PC-3 (cell line): ENCODE results near the gene OLFM2.

Experiments used
- CTCF ChIP-seq: fragments of 300-600 bp; sonication (generic); conservative IDR thresholded peaks from 2 replicates; pipeline ENCODE4 v1.5.1; 2017; ENCODE audit warnings: antibody characterized with exemption, low read depth, mild to moderate bottlenecking, low read length
- EZH2 ChIP-seq: fragments of 300-600 bp; sonication (generic); IDR thresholded peaks from one replicate; pipeline ENCODE4 v1.6.1; 2017; ENCODE audit warnings: antibody characterized with exemption, mild to moderate bottlenecking, low read length; ENCODE audit not compliant: unreplicated experiment
- EZH2phosphoT487 ChIP-seq: fragments of 300-600 bp; sonication (generic); IDR thresholded peaks from 2 replicates; pipeline ENCODE4 v1.6.1; 2018; ENCODE audit warnings: mild to moderate bottlenecking, antibody characterized with exemption, low read length, borderline replicate concordance

- TF ChIP-seq CTCF (no peak), EZH2 (no peak), EZH2phosphoT487 (no peak)
Measured at GRCh38 chr19:9941231-9941630, 4.9 kb upstream of the OLFM2 start.
